NCI-H2107 (cell line): ENCODE measurements around the gene CLTA.
"Not testable (repeated sequence)": the region's sequence is repeated elsewhere in the genome, so short reads cannot be mapped to it uniquely, and the experiment has no call there.

Experiments
- DNase-seq: peaks from one replicate; lab custom pipeline; 2025; lab: John Stamatoyannopoulos, UW

Gene CLTA

DNA sequence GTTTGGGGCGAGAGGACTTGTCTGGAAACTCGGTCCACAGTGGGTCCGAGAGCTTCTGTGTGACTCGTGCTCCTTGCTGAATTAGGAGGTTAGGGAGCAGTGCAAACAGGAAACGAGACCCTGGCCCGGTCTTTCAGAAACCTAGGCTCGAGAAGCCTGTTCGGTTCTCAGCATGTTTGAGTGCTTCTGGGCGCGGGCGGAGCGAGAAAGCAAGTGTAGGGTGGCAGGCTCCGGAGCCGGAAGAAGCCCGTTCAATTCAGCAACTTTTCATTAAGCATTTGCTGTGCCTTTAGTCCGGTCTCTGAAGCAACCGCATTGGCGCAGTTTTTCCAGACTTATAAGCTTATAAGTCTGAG is 547 bp downstream of the CLTA start:
- no peak for DNase-seq

- no peak for DNase-seq
Measured at GRCh38 chr9:36191686-36192085, 965 bp downstream of the CLTA start.

- no peak for DNase-seq
Measured at GRCh38 chr9:36192196-36192595, 1.5 kb downstream of the CLTA start.

DNA sequence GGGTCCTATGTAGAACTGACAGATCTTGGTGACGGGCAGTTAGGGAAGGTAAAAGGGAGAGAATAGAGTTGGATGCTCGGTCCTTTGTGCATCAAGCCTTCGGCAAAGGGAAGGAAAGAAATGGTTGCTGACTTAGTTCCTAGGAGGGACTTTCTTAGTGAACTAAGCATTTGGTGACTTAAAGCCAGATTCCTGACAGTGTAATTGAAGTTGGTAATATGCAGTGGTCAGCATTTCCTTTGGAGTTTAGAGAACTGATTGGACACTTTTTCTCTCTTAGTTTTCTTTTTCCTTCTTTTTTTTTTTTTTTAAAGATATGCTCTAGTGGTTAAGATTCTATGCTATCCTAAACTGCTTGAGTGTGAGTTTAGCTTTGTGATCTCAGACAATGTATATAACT is 2.3 kb downstream of the CLTA start:
- DNase-seq, result no peak

GRCh38 chr9:36194326-36195000 is 3.7 kb downstream of the CLTA start:
- DNase-seq, result no peak

- no peak for DNase-seq
Measured at GRCh38 chr9:36204906-36205547, 14.3 kb downstream of the CLTA start.

- no peak for DNase-seq
Measured at GRCh38 chr9:36207016-36207415, 16.3 kb downstream of the CLTA start.

DNA sequence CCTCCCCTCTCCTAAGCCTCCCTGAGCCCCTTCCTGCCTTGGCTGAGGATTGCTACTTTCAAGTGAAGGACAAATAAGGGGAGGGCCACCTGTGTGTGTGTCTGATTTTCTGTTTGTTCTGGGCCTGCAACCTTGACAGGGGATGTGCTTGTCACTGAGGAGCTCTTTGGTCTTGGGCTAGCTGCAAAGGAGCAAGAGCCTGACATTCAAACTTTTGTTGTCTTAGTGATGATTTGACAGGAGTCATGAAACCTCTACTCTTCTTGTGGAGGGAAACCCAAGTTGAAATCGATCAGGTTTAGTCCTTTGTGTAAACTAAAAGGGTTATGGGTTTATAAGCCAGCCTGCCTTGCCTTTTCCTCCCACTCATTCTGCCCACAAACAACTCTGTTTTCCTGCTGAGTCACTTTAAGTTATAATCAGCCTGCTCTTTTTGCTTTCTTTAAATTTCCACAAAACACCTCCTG is 16.9 kb downstream of the CLTA start:
- DNase-seq, result no peak

DNA sequence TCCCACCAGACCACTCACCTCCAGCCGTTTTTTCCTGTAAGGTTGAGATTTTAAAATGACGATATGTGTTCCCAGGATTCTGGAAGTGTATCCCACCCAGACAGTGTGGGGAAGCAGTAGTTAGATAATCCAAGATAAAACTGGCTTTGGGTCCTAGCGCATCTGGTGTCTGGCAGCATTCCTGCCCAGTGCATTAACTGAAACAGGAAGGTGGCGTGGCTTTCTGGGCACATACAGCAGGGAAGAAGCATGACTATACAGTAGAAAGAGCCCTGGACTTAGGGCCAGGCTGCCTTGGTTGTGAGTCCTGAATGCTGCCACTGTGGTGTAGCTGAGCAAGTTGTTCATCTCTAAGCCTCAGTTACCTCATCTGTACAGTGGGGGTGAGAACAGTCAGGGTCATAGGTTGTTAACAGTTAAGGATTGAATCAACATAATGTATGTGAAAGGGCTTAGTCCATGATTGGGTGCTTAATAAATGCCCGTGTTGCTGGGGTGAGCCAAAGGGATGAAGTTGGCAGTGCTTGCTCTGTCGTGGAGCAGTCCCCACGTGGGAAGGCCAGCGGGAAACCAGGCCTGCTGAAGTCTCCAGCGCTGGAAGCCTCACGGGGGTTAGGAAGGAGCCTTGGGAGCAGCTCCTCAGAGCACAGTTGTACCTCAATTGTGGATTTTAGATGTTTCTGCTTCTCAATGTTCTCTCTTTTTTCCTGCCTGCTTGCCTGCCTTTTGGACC is 18.0 kb downstream of the CLTA start:
- no peak for DNase-seq

DNA sequence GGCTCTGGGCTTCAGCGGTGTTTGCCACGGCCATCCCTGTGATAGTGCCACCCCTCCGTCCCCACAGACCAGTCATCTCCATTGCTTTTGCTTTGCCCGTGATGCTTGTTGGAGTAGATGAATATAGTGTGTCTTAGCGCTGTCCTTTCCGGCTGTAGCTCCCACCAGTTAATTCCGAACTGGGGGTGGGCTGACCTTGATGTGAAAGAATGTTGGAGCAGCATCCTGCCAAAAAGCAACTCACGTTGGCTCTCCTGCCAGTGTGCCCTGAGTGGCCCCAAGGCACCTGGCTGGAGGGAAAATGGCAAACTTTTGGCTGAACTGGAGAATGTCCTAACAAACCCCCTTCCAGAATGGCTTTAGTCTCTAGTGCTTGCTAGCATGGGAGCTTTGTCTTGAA is 20.0 kb downstream of the CLTA start:
- no peak for DNase-seq

DNA sequence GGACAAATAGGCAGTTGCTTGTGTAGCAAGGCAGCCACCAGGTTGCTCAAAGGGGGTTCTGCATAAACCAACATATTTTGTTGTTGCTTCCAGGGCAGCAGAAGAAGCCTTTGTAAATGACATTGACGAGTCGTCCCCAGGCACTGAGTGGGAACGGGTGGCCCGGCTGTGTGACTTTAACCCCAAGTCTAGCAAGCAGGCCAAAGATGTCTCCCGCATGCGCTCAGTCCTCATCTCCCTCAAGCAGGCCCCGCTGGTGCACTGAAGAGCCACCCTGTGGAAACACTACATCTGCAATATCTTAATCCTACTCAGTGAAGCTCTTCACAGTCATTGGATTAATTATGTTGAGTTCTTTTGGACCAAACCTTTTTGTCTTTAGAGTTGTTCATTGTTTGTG is 20.8 kb downstream of the CLTA start:
- no peak for DNase-seq

DNA sequence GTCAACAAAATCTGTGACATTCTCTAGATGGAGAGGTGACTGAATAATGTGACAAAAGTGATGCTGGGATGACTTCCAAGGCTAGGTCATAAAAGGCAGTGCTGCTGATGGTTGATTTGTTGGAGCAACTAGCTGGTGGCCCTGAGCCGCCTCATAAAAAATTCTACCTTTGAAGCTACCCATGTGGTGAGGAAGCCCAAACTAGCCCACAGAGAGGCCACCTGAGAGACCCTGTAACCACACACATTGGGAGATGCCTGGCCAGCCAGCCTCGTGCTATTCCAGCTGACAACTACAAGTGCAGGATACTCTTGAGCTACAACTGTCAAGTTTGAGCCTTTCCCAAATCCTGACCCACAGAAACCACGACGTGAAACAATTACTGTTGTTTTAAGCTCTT is 22.7 kb downstream of the CLTA start:
- no peak for DNase-seq

DNA sequence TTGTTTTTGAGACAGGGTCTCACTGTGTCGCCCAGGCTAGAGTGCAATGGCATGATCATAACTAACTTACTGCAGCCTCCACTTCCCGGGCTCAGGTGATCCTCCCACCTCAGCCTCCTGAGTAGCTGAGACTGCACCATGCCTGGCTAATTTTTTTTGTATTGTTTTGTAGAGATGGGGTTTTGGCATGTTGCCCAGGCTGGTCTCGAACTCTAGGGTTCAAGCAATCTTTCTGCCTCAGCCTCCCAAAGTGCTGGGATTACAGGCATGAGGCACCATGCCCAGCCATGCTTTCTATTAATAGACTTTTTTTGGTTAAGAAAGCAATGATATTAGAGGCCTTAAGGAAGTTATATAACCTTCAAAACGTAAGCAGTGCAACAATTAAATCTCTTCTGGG is 23.3 kb downstream of the CLTA start:
- no peak for DNase-seq

DNA sequence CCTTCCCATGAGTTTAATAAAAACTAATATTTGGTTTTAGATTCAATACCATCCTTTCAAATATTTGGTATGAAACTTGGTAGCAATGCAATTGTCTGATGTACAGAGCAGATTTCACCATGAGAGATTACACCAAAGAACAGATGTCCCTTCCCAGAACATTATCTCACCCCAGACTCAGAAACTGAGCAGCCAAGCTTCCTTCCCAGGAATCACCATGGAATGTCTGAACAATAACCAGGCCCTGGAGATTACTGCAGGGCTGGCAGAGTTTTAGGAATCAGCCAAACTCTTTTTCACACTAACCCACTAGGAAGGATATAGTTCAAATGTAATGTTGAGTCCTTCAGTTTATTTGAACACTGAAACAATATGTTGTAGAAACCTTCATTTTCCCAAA is 23.9 kb downstream of the CLTA start:
- DNase-seq, result no peak

GRCh38 chr9:36217256-36217968 is 26.7 kb downstream of the CLTA start:
- peak; percentile 13 for DNase-seq

DNA sequence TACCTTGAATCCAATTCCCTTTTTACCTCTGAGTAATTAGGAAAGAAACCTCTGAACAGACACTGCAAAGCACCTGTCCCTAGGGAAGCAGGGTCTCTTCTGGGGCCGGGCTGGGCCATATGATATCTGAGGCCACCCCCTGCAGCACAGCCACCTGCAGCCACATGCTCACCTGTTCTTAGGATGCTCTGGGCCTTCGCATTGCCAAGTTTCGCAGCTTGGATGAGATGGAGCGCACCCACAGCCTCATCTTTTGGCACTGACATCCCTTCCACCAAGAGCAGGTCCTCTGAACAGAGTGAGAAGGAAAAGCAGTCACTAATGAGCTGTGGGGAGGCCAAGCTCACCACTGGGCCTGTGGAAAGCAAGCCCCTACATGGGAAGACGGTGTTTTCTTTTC is 27.3 kb downstream of the CLTA start:
- peak; percentile 32 for DNase-seq

GRCh38 chr9:36218411-36218901 is 27.7 kb downstream of the CLTA start:
- no peak for DNase-seq

DNA sequence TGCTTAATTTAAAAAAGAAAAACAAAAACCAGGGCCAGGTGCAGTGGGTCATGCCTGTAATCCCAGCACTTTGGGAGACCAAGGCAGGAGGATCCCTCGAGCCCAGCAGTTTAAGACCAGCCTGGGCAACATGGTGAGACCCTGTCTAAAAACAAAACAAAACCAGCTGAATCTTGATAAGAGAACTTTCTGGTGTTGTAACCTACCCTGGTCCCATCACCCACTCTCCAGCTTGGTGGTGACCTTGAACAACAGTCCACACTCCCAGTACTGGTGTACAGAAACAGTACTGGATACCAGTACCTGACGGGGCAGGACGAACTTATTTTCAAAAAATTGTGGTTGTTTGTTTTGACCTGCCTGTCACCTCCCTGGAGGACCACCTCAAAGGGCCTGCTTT is 30.9 kb downstream of the CLTA start:
- DNase-seq, result no peak

DNA sequence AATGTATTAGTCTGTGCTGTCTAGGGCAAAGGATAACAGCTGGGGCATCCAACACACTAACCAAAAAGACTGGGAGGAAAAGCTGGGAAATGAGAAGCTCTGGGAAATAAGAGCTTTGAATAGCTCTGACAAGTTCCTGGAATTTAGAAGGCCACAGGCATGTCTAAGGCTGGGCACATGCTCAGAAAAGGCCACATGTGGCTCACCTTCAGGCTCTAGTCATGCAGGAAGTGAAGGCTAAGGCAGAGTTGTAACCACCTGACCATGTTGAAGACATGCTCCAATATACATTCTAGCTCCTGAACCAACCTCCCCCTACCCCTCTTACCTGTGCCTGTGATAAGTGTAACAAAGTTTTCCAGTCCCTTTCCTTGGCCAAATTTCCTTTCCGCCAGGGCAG is 31.7 kb downstream of the CLTA start:
- no peak for DNase-seq

- DNase-seq, result no peak
Measured at GRCh38 chr9:36237230-36237629, 46.5 kb downstream of the CLTA start.

GRCh38 chr9:36239205-36239604 is 48.5 kb downstream of the CLTA start:
- not testable (repeated sequence) for DNase-seq

DNA sequence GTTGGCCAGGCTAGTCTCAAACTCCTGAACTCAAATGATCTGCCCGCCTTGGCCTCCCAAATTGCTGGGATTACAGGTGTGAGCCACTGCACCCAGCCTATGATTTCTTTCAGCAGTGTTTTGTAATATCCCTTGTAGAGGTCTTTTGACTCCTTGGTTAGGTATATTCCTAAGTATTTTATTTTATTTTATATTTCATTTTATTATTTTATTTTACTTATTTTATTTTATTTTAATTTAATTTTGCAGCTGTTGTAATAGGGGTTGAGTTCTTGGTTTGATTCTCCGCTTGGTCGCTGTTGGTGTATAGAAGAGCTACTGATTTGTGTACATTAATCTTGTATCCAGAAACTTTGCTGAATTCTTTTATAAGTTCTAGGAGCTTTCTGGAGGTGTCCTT is 49.0 kb downstream of the CLTA start:
- not testable (repeated sequence) for DNase-seq

DNA sequence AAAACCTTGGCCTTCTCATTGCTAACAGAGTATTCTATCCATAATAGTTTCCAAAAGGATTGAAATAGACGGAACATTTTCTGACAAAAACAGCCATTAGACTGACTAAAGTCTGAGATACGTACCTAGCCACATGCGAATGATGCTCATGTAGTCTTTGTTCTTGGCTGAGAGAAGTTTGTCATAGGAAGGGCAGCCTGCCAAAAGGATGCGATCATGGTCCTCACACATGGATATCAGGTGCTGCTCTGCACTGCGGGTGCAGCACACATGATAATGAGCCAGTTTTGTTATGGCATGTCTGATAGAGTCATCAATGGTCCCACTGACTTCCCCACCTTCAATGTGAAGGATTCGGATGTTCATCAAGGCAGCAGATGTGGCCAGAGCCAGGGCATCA is 55.2 kb downstream of the CLTA start:
- no peak for DNase-seq
